ENCODE results near the gene CCHCR1.

CCHCR1 gene

GRCh38 chr6:31094389-31094881 lies 63.2 kb downstream of the CCHCR1 start:
- DNase-seq, result no peak

GRCh38 chr6:31092769-31093505 lies 64.7 kb downstream of the CCHCR1 start:
- no peak for DNase-seq
